GM12873 (cell line): ENCODE measurements around the gene STK39.

Source experiments
- CTCF ChIP-seq: IDR thresholded peaks from 2 replicates; pipeline ENCODE4 v1.5.1; 2012; ENCODE audit warnings: low read depth, mild to moderate bottlenecking, moderate library complexity, low read length, control low read depth; ENCODE audit not compliant: insufficient read depth; ENCODE audit errors: missing control alignments

STK39 gene

GRCh38 chr2:168278424-168278888 lies 31.1 kb upstream of the STK39 start:
- TF ChIP-seq CTCF: no peak

- TF ChIP-seq CTCF: no peak
These were observed 29.9 kb upstream of the STK39 start for GRCh38 chr2:168277276-168277675.

- TF ChIP-seq CTCF: no peak
These were observed 24.8 kb upstream of the STK39 start for GRCh38 chr2:168272225-168272624.

- no peak for TF ChIP-seq CTCF
These were observed 9.1 kb upstream of the STK39 start for GRCh38 chr2:168256448-168256847.

DNA sequence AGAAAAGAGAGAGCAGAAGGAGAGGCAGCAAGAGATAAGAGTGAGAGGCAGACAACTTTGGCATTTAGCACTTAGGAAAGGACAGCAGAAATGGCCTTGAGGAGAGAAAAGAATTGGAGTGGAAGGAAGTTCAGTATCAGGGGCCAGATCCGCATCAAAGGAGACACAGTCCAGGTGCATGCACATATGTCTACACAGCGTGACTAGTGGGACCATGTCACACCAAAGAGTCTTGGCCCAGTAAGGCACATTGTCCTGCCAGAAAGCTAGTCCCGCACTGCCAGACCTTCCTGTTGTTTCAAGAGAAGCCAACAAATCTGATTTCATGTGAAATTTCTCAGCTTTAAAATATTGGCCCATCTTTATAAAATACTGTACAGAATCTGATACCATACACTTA lies 8.5 kb upstream of the STK39 start:
- no peak for TF ChIP-seq CTCF

DNA sequence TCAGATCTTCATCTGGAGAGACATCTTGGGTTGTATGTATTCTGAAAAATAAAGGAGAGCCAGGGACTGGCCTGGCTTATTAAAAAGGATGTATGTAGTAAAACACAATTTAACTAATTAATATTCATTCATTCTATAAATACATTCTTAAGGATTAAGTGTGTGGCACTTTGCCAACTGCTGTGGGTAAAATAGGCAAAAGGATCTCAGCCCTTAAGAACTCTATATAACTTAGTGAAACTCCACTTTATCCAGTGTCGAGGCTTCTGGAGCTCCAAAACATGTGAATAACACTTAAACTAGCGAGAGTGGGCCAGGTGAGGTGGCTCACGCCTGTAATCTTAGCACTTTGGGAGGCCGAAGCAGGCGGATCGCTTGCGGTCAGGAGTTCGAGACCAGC lies 7.7 kb upstream of the STK39 start:
- TF ChIP-seq CTCF: no peak

- no peak for TF ChIP-seq CTCF
These were observed 7.0 kb upstream of the STK39 start for GRCh38 chr2:168254158-168254935.

DNA sequence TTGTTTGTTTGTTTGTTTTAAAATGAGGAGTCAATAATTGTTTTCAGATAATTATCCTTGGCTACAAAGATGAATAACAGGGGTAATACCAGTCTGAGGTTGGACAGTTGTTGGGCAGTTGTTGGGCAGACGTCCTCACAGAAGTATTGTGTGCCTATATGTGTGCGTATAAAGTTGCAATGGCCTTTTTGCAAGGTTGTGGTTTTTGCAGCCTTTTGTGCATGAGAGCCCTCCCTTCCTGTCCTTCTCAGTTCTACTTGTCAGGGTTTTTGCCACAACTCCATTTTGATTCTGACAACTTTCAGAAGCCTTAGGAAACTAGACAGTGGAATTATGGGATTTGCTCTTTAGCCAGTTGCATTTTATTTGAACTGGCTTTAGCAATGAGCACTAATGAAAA lies 6.0 kb upstream of the STK39 start:
- TF ChIP-seq CTCF: no peak
